ENCODE measurements around the gene PAN2.

The PAN2 gene

GRCh38 chr12:56338308-56339157, 4.7 kb upstream of the PAN2 start, which contains the start of gene IL23A:
TSS of gene IL23A (plus strand) at chr12:56338884. CDS start at chr12:56339045, 161 bp downstream.
- TF ChIP-seq TCF12 (IDR thresholded peaks at IDR 0.05; ENCODE audit: low read depth) (no peak), CEBPB (IDR thresholded peaks at IDR 0.05) (no peak), NFIC (IDR thresholded peaks at IDR 0.05) (no peak), TEAD4 (IDR thresholded peaks at IDR 0.05) (0 out of 2 replicates have a peak, but pooled peaks have one; percentile 25), FOXM1 (IDR thresholded peaks at IDR 0.05; ENCODE audit: borderline replicate concordance, low read depth) (no peak)

- TF ChIP-seq CEBPB (IDR thresholded peaks at IDR 0.05), result 0 out of 2 replicates have a peak, but pooled peaks have one; percentile 3
- TF ChIP-seq USF1 (IDR thresholded peaks at IDR 0.05), result no peak
Measured at GRCh38 chr12:56337753-56338251, 4.0 kb upstream of the PAN2 start.

- no peak for TF ChIP-seq EP300 (IDR thresholded peaks at IDR 0.05; ENCODE audit: borderline replicate concordance)
- TF ChIP-seq USF1 (IDR thresholded peaks at IDR 0.05), result no peak
- TF ChIP-seq TEAD4 (IDR thresholded peaks at IDR 0.05), result no peak
- no peak for TF ChIP-seq TCF12 (IDR thresholded peaks at IDR 0.05; ENCODE audit: low read depth)
- TF ChIP-seq NFIC (IDR thresholded peaks at IDR 0.05), result no peak
- TF ChIP-seq YY1 (IDR thresholded peaks at IDR 0.05; ENCODE audit: low read depth), result no peak
- TF ChIP-seq RAD21 (IDR thresholded peaks at IDR 0.05; ENCODE audit: low read depth), result no peak
- no peak for TF ChIP-seq CREB1 (IDR thresholded peaks at IDR 0.05; ENCODE audit: low read depth)
- no peak for TF ChIP-seq REST (IDR thresholded peaks at IDR 0.05; ENCODE audit: low read depth)
- TF ChIP-seq TAF1 (IDR thresholded peaks at IDR 0.05; ENCODE audit: low read depth), result no peak
- TF ChIP-seq FOXM1 (IDR thresholded peaks at IDR 0.05; ENCODE audit: borderline replicate concordance, low read depth), result no peak
- TF ChIP-seq EGR1 (IDR thresholded peaks at IDR 0.05), result no peak
- no peak for TF ChIP-seq CEBPB (IDR thresholded peaks at IDR 0.05)
- no peak for TF ChIP-seq MAX (IDR thresholded peaks at IDR 0.05)
- no peak for TF ChIP-seq ZBTB7A (IDR thresholded peaks at IDR 0.05; ENCODE audit: low read depth)
Measured at GRCh38 chr12:56336361-56337167, 2.8 kb upstream of the PAN2 start.

GRCh38 chr12:56334490-56334793, 642 bp upstream of the PAN2 start:
- TF ChIP-seq TCF12 (IDR thresholded peaks at IDR 0.05; ENCODE audit: low read depth), result no peak
- no peak for TF ChIP-seq ZBTB7A (IDR thresholded peaks at IDR 0.05; ENCODE audit: low read depth)
- no peak for TF ChIP-seq FOXM1 (IDR thresholded peaks at IDR 0.05; ENCODE audit: borderline replicate concordance, low read depth)
- no peak for TF ChIP-seq MAX (IDR thresholded peaks at IDR 0.05)
- TF ChIP-seq EP300 (IDR thresholded peaks at IDR 0.05; ENCODE audit: borderline replicate concordance), result no peak
- no peak for TF ChIP-seq NFIC (IDR thresholded peaks at IDR 0.05)
- TF ChIP-seq CREB1 (IDR thresholded peaks at IDR 0.05; ENCODE audit: low read depth), result no peak
- TF ChIP-seq TEAD4 (IDR thresholded peaks at IDR 0.05), result no peak
- TF ChIP-seq TAF1 (IDR thresholded peaks at IDR 0.05; ENCODE audit: low read depth), result no peak
- no peak for TF ChIP-seq REST (IDR thresholded peaks at IDR 0.05; ENCODE audit: low read depth)

GRCh38 chr12:56333197-56333678, 562 bp downstream of the PAN2 start:
- TF ChIP-seq EGR1 (IDR thresholded peaks at IDR 0.05) (0 out of 2 replicates have a peak, but pooled peaks have one; percentile 24), ZBTB7A (IDR thresholded peaks at IDR 0.05; ENCODE audit: low read depth) (no peak)

Data from Ishikawa (cell line).